PFSK-1 (cell line): ENCODE data around the gene RBBP8NL.

Experiments used
- FOXP2 ChIP-seq: optimal IDR thresholded peaks from 2 replicates; pipeline ENCODE3; 2011; ENCODE audit warnings: borderline replicate concordance, control low read depth, inconsistent platforms; ENCODE audit not compliant: insufficient read depth; ENCODE audit errors: extremely low read length, extremely low read depth
- POLR2AphosphoS5 ChIP-seq: IDR thresholded peaks from 2 replicates; pipeline ENCODE4 v1.6.1; 2012; ENCODE audit warnings: low read depth, mild to moderate bottlenecking, control low read depth, low read length, moderate library complexity
- SIN3A ChIP-seq: IDR thresholded peaks from 2 replicates; pipeline ENCODE4 v1.6.1; 2012; ENCODE audit warnings: mild to moderate bottlenecking, low read length, moderate library complexity, borderline replicate concordance; ENCODE audit not compliant: insufficient read depth
- TAF1 ChIP-seq: IDR thresholded peaks from 2 replicates; pipeline ENCODE4 v1.6.1; 2012; ENCODE audit warnings: low read length, control low read depth, borderline replicate concordance; ENCODE audit not compliant: insufficient read depth
- TF ChIP-seq, protein P1 (sequence below), 2 experiments: IDR thresholded peaks; 2 replicates each; pipeline versions ENCODE4 v1.6.1 to v1.8.0; 2011 to 2012; ENCODE audit warnings: low read depth in 2 of 2, low read length in 2 of 2, control low read depth in 1 of 2, inconsistent platforms in 1 of 2, mild to moderate bottlenecking in 1 of 2, moderate library complexity in 1 of 2; ENCODE audit not compliant: insufficient read depth in 1 of 2

DNA sequence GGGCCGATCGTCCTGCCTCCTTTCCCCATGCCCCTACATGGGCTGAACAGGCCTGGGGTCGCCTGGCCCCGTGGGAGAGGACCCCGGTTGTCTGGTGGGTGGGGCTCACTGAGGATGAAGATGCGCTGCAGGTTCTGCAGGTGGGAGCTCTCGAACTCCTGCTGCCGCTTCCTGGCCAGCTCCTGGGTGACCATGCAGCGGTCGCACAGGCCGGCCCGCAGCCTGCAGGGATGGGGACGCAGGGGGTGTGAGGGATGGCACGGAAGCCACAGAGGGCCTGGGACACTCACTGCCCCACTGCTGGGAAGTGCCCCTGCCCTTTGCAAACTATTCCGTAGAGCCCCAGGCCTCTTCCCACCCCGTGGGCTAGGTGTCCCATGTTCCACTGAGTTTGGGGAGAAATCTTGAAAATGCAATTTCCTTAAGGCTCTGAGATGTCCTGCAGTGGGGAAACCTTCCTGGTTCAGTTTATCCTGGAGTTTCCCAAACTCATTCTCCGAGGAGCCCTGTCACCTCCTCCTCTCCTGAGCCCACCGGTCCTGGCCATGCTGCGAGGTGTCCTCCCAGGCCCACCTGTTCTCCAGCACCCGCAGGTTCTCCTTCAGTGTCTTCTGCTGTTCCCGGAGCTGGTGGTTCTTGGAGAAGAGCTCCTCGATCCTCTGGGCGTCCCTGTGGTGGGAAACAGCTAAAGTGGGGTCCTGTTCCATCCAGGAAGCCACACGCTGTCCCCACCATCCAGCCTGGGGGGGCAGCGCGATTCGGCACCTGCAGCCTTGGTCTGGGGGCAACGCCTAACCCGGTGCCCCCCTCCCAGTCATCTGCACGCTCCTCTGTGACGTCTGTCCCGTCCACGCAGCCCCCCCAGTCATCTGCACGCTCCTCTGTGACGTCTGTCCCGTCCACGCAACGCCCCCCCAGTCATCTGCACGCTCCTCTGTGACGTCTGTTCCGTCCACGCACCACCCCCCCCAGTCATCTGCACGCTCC, 10.4 kb downstream of the RBBP8NL start:
- TF ChIP-seq TAF1 (no peak), SIN3A (no peak), POLR2AphosphoS5 (no peak), FOXP2 (no peak)
- TF ChIP-seq, protein P1, sequence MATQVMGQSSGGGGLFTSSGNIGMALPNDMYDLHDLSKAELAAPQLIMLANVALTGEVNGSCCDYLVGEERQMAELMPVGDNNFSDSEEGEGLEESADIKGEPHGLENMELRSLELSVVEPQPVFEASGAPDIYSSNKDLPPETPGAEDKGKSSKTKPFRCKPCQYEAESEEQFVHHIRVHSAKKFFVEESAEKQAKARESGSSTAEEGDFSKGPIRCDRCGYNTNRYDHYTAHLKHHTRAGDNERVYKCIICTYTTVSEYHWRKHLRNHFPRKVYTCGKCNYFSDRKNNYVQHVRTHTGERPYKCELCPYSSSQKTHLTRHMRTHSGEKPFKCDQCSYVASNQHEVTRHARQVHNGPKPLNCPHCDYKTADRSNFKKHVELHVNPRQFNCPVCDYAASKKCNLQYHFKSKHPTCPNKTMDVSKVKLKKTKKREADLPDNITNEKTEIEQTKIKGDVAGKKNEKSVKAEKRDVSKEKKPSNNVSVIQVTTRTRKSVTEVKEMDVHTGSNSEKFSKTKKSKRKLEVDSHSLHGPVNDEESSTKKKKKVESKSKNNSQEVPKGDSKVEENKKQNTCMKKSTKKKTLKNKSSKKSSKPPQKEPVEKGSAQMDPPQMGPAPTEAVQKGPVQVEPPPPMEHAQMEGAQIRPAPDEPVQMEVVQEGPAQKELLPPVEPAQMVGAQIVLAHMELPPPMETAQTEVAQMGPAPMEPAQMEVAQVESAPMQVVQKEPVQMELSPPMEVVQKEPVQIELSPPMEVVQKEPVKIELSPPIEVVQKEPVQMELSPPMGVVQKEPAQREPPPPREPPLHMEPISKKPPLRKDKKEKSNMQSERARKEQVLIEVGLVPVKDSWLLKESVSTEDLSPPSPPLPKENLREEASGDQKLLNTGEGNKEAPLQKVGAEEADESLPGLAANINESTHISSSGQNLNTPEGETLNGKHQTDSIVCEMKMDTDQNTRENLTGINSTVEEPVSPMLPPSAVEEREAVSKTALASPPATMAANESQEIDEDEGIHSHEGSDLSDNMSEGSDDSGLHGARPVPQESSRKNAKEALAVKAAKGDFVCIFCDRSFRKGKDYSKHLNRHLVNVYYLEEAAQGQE (IDR thresholded peaks at IDR 0.05; ENCODE audit: insufficient read depth in 1 of 2, low read depth in 2 of 2, low read length in 2 of 2): no peak
